ENCODE results near the gene ASCL2.

DNA sequence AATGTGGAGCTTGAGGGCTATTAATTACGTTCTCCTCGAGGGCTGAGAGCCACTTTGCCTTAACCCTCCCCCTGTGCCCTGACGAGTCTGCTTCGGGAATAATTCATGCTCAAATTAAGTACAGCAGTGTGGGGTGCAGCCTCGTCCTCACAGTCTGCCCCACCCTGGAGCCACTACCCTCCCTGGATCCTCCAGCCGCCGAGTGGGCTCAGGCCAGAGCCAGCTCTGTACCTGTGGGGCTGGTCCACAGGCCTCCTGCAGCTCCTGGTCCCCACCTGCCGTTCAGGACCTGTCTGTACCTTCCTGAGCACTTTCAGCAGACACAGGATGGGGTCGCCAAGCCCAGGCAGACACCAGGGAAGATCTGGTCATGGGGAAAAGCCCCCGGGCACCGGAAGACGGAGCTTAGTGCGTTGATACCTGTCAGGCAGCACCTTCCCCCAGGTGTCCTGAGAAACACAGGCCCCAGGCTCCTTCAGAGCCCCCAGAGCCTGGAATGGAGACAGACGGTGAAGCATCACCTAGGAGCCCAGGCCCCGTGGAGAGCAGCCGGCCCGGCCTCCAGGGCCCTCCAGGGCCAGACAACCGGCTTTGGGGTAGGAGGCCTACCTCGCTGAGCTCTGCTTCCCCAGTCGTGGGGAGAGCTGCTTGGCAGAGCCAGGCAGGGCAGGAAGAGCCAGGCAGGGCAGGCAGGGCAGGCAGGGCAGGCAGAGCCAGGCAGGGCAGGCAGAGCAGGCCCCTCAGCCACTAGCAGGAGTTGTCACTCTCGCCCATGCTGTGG, 41.2 kb upstream of the ASCL2 start:
- no peak for TF ChIP-seq CHD2 (IDR thresholded peaks at IDR 0.05; ENCODE audit: borderline replicate concordance, low read depth, low read length)
- TF ChIP-seq, protein P1, sequence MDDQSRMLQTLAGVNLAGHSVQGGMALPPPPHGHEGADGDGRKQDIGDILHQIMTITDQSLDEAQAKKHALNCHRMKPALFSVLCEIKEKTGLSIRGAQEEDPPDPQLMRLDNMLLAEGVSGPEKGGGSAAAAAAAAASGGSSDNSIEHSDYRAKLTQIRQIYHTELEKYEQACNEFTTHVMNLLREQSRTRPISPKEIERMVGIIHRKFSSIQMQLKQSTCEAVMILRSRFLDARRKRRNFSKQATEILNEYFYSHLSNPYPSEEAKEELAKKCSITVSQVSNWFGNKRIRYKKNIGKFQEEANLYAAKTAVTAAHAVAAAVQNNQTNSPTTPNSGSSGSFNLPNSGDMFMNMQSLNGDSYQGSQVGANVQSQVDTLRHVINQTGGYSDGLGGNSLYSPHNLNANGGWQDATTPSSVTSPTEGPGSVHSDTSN (IDR thresholded peaks at IDR 0.05; ENCODE audit: insufficient replicate concordance, low read depth, low read length) = no peak
- no peak for TF ChIP-seq SIN3A (IDR thresholded peaks at IDR 0.05; ENCODE audit: low read depth, low read length)
- TF ChIP-seq, protein P2, sequence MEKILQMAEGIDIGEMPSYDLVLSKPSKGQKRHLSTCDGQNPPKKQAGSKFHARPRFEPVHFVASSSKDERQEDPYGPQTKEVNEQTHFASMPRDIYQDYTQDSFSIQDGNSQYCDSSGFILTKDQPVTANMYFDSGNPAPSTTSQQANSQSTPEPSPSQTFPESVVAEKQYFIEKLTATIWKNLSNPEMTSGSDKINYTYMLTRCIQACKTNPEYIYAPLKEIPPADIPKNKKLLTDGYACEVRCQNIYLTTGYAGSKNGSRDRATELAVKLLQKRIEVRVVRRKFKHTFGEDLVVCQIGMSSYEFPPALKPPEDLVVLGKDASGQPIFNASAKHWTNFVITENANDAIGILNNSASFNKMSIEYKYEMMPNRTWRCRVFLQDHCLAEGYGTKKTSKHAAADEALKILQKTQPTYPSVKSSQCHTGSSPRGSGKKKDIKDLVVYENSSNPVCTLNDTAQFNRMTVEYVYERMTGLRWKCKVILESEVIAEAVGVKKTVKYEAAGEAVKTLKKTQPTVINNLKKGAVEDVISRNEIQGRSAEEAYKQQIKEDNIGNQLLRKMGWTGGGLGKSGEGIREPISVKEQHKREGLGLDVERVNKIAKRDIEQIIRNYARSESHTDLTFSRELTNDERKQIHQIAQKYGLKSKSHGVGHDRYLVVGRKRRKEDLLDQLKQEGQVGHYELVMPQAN (conservative IDR thresholded peaks at IDR 0.05) = no peak
- TF ChIP-seq BRCA1 (IDR thresholded peaks at IDR 0.05; ENCODE audit: low read depth, low read length) = no peak
- TF ChIP-seq, protein P3, sequence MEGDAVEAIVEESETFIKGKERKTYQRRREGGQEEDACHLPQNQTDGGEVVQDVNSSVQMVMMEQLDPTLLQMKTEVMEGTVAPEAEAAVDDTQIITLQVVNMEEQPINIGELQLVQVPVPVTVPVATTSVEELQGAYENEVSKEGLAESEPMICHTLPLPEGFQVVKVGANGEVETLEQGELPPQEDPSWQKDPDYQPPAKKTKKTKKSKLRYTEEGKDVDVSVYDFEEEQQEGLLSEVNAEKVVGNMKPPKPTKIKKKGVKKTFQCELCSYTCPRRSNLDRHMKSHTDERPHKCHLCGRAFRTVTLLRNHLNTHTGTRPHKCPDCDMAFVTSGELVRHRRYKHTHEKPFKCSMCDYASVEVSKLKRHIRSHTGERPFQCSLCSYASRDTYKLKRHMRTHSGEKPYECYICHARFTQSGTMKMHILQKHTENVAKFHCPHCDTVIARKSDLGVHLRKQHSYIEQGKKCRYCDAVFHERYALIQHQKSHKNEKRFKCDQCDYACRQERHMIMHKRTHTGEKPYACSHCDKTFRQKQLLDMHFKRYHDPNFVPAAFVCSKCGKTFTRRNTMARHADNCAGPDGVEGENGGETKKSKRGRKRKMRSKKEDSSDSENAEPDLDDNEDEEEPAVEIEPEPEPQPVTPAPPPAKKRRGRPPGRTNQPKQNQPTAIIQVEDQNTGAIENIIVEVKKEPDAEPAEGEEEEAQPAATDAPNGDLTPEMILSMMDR (IDR thresholded peaks at IDR 0.05 in 2 of 3, conservative IDR thresholded peaks at IDR 0.05 in 1 of 3; ENCODE audit: control insufficient read depth in 2 of 3, extremely low read depth in 1 of 3, insufficient read depth in 1 of 3, low read depth in 3 of 3, low read length in 3 of 3) = no peak
- TF ChIP-seq SP1 (IDR thresholded peaks at IDR 0.05; ENCODE audit: low read depth, low read length) = no peak
- TF ChIP-seq NFXL1 (IDR thresholded peaks at IDR 0.05; ENCODE audit: borderline replicate concordance) = no peak
- TF ChIP-seq GABPA (IDR thresholded peaks at IDR 0.05; ENCODE audit: low read depth) = no peak
- TF ChIP-seq SIX5 (IDR thresholded peaks at IDR 0.05; ENCODE audit: low read depth, low read length, severe bottlenecking) = no peak
- TF ChIP-seq POLR2A (IDR thresholded peaks at IDR 0.05; ENCODE audit: low read depth, low read length) = no peak
